ENCODE results near the gene TMEM270.
A peak's percentile ranks its signal among the peaks of the same experiment; 100 is the strongest.
"Not testable (repeated sequence)": the region's sequence is repeated elsewhere in the genome, so short reads cannot be mapped to it uniquely, and the experiment has no call there.

TMEM270 gene, protein sequence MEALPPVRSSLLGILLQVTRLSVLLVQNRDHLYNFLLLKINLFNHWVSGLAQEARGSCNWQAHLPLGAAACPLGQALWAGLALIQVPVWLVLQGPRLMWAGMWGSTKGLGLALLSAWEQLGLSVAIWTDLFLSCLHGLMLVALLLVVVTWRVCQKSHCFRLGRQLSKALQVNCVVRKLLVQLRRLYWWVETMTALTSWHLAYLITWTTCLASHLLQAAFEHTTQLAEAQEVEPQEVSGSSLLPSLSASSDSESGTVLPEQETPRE

DNA sequence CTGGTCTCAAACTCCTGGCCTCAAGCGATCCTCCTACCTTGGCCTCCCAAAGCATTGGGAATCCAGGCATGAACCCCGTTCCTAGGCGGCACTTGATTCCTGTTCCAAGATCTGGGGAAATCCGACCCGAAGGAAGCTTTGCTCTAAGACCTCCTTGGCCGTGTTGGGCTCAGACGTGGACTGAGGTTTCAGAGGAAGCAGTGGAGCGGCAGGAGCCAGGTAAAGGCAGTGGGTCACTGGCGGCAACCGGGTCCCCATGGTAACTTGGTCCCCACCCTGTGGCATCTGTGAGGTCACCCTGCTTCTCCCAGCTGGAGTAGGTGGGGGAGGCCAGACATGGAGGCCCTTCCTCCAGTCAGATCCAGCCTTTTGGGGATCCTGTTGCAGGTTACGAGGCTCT lies at the start of gene TMEM270:
TMEM270 (plus strand) TSS at position 301 of the 400 bp plus-strand sequence; CDS start at position 337, 36 bp downstream.
- DNase-seq = no peak

DNA sequence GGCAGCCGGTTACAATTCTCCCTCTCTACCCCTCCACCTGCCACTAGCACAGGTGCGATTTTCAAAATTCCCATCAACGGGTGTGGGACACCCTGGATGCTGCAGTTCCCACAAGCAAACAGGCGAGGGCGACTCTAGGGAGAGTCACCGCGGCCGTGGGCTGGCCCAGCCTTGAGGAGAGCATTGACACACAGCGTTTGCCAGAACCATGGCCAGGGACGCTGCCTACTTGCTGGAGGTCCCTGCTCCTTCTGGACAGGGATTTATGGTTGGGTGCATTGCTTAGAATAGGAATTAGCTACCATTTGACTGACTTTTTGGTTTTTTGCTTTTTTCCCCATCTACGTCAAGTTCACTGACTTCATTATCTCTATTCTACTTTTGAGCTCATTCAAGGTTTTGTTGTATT lies 49.2 kb upstream of the TMEM270 start:
- no peak for DNase-seq

DNA sequence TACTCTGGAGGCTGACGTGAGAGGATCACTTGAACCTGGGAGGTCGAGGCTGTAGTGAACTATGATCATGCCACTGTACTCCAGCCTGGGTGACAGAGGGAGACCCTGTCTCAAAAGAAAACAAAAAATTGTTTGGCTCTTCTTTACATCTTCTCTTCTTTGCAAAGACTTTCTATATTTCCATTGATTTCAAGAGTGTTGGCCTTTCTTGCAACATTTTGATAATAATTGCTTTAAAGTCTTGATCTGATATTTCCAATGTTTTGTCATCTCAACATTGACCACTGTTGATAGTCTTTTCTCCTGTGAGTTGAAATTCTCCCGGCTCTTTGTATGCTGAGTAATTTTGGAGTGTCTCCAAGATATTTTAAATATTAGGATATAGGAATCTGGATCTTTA lies 48.0 kb upstream of the TMEM270 start:
- no peak for DNase-seq

DNA sequence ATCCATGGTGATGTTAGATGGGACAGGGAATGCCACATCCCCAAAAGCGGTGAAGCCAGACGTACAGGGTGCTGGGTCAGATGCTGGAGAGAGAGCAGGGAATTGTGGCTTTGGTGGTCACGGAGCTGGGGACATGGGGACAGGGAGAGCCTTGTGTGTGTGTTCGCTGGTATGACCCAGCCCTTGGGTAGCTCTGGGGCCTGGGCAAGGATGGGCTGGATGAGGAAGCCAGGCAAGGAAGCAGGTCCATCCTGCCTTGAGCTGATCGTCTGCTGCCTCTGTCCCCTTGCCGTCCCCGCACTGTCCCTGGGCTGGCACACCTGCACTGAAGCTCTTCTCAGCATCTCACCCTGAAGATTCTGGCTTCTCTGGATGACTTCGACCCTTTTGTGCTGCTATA lies 45.5 kb upstream of the TMEM270 start:
- DNase-seq = no peak

DNA sequence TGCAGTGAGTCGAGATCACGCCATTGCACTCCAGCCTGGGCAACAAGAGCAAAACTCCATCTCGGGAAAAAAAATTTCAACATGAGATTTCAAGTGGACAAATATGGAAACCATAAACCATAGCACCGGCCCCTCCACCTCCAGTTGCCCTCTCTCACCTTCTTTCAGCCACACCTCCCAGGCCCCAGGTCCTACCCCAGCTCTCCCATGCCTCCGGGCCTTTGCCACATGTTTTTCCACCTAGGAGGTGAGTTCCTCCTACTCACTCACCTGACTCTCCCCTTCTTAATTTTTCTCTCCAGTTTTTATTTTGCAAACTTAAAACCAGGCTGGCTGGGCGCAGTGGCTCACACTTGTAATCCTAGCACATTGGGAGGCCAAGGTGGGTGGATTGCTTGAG lies 43.8 kb upstream of the TMEM270 start:
- no peak for DNase-seq

DNA sequence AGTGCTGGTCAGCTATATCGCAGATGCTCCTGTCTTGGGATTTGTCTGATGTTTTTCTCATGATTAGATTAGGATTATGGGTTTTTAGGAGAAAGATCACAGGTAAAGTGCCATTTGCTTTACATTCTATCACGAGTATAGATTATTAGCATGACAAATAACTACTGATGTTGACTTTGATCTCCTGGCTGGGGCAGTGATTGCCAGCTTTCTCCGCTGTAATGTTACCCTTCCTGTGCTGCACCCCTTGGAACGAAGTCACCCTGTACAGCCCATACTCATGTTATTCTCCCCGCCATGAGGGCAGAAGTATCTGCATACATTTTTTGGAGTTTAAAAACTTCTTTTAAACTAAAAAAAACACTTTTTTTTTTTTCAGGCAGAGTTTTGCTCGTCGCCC lies 40.9 kb upstream of the TMEM270 start:
- DNase-seq = no peak

DNA sequence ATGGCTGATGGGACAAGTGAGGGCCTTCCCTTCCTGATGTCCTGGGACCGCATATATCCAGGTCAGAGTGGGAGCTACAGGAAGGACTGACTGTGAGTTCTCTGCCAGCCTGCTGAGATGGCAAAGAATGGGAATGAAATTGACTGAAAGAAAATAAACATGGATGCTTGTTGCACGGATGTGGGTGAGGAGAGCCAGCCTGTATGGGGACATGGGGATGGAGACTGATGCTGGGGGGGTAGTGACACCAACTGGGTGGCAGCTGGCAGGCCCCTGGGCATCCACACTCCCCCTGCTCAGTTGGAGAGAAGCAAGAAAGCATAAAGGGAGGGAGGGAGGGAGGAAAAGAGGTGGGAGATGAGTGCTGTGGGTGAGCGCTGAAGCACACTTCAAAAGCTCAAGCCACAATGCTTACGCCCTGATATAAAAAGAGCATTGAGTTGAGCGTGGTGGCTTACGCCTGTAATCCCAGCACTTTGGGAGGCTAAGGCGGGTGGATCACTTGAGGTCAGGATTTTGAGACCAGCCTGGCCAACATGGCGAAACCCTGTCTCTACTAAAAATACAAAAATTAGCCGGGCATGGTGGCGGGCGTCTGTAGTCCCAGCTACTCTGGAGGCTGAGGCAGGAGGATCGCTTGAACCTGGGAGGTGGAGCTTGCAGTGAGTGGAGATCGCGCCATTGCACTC lies 39.2 kb upstream of the TMEM270 start:
- DNase-seq = not testable (repeated sequence)

DNA sequence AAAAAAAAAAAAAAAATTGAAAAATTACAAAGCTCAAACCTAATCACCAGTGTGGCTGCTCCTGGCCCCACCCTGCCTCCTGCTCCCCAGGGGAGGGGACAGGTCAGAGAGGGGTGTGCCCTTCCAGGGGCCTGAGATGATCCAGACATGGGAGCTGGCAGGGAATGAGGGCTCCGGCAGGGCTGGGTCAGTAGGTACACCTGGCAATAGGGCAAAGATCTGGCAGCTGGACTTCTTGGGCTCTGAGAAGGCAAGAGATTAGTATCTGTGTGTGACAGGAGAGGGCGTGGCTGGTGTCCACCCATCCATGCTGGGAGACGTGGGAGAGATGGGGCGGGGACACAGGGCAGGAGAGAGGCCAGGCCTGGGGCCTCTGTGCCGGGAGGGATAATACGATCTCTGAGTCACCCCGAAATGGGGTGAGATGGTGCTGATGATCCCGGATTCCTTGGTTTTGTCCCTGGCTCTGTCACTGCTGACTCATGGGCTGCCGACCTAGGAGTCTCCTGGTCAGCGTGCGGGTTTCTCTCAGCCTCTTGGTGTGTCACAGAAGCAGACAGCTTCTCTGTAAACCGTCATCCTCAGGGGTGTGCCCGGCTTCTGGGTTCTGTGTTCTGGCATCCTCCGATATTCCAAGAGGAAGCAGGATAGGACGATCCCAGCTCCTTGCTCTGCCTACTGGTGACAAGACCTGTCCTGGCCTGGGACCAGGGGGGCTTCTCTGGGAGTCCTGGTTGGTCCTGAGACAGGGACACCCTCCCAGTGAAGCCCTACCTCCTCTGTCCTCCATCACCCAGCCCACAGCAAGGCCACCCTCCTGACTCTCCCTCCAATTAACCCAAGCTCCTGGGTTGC lies 38.4 kb upstream of the TMEM270 start:
- DNase-seq = no peak

DNA sequence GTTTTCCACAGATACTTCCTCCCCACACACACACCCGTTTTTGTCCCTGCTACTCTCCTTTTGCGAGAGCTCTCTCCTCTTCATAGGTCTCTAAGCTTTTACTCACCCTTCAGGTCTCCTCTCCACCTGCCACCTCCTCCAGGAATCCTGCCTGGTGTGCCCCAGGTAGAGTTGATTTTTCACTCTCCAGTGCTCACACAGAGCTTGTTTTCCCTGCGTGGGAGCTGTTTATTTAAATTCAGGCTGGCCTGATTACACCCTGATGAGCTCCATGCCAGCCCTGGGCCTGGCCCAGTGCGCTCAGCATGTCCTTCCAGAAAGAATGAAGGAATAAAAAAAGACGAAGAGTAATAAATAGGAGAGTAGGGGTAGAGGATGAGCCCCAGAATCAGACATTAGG lies 37.7 kb upstream of the TMEM270 start:
- DNase-seq = no peak

DNA sequence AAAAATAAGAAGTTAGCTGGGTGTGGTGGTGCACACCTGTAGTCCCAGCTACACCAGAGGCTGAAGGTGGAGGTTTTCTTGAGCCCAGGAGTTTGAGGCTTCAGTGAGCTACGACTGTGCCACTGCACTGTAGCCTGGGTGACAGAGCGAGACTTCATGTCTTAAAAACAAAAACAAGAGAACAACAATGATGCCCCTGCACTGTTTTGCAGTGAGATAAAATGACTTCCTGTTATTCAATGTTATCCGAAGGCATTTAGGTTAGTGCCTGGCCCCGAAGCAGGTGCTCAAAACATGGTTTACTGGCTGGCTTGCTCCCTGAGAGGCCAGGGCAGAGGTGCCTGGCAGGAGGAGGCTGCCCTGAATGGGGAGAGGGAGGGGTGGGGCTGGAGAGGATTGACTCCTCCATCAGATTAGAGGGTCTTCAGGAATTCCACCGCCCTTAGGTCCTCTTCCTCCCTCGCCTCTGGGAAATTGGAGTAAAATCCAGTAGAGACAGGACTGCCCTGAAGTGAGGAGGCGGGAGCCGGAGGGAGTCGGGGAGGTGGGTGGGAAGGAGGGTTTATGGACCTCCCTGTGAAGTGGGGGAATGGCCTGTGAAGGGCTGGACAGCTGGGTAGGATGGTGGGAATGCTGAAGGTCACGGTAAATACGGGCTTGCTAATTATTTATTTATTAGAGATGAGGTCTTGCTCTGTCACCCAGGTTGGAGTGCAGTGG lies 36.9 kb upstream of the TMEM270 start:
- DNase-seq = no peak

DNA sequence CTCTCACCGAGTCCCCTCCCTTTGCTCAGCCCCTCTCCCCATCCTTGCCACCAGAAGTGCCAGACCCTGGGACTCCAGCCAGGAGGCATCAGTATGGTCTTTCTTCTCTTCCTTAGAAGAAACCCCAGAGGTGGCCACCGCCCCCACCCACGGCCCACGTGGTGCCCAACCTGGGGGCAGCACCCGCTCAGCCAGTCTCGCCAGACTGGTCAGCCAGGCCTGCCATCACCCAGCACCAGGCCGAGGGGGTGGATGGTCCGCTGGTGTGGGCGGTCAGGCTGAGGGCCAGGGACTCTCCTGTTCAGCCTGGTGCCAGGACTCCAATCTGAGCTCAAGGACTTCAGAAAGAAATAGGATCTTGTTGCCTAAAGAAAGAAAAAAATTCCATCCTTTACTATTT lies 36.0 kb upstream of the TMEM270 start:
- no peak for DNase-seq

DNA sequence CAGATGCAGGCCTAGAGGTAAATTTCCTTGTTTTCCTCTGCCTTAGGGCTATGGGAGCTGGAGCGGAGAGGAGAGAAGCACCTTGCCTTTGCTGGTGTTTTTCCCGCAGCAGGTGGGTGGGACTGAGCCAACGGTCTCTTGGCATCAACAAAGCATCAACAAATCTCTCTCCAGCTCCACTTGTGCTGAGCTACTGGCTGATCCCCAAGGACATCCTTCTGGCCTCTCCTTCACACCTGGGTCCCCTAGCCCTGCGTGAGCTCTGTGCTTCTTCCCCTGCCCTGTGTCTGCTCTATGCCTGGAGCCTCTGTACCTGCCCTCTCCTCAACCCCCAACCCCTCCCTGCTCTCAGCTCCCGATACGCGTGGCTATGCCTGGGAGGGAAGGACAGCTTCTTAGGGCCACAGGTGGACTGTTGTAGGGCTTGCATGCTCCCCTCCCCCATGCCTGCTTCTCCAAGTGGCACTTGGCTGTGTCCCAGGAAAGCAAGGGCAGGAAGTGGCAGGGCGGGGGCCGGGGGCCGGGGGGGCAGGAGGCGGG lies 33.3 kb upstream of the TMEM270 start:
- DNase-seq = peak; percentile 5

DNA sequence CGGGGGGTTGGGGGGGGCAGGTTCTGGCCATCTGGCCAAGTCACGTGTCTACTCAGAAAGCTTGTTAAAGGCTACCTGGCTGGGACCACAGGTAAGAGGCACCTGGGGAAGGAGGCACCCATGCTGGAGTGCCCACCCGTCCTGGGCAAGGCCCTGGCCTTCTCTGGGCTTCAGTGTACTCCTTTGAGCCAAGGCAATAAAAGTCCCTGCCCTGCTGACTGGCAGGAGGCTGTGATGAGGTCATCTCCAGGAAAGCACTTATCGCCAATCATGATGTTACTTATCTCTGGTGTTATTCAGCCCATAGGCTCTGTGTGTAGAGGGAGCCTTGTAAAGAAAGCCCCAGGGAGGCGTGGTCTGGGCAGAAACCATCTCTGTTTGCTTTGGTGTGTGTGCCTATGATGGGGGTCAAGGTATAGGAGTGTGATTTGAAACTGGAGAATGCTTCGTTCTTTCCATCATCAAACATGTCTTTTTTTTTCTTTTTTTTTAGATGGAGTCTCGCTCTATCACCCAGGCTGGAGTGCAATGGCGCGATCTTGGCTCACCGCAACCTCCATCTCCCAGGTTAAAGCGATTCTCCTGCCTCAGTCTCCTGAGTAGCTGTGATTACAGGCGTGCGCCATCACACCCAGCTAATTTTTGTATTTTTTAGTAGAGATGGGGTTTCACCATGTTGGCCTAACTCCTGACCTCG lies 32.7 kb upstream of the TMEM270 start:
- DNase-seq = no peak

DNA sequence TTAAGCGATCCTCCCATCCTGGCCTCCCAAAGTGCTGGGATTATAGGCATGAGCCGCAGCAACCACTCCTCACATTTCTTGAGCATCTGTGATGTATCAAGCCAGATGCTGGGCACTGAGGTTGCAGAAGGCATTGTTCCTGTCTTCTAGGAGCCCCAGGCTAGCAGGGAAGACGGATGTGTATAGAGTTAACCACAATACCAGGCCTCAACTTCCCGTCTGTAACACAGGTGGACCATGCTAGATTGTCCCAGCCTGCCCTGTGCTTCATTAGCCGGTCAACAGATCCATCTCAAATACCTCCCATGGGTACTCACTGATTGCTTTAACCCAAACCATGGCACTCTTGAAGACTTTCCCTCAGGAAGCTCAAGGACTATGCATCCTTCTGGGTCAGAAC lies 32.0 kb upstream of the TMEM270 start:
- no peak for DNase-seq

DNA sequence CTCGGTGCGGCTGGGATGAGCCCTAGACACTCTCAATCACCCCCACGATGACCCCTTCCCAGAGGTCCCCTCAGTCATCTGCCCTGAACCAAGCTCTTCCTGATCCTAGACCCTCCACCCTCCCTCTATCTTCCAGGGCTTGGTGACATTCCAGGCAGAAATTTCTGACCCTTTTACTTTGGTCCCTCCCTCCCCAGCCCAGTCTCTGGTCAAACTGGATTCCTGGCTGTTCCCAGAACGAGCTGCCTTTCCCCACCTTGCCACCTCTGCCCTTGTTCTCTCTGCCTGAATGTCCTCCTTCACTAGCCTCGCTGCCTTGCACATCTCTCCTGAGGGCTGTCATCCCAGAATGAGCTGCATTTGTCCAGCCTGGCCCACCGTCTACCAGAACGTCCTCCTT lies 31.5 kb upstream of the TMEM270 start:
- DNase-seq = no peak

DNA sequence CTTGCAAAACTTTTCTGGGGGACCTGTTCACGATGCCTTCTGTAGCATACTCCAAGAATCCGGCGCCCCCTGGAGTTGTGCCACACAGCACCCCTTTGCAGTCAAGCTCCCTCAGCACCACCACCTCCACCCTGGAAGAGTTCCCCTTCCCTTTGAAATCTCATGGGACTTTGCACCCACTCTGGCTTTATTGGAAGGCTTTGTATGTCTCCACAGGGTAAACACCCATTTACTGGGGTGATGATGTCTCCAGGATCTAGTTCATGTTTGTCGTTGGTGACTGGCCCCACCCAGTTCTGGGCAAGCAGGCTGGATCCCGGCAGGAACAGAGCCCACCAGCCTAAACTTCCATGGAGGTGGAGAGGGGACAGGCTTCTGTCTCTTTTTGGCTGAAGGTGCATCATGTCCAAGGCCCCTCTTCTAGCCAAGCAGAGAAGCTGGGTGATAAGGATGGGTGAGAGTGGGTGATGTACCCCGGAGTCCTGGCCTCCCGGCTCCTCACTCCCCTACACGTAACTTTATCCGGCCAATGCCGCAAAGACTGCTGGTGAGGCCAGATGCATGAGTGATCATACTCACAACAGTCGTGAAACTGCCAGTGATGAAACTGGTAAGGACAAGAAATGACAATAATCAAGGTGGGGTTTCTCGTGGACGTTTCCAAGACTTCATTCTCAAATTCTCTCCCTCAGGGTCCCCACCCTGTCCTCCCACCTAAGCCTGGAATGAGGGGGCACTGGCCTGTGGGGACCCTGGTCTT lies 30.9 kb upstream of the TMEM270 start:
- no peak for DNase-seq

DNA sequence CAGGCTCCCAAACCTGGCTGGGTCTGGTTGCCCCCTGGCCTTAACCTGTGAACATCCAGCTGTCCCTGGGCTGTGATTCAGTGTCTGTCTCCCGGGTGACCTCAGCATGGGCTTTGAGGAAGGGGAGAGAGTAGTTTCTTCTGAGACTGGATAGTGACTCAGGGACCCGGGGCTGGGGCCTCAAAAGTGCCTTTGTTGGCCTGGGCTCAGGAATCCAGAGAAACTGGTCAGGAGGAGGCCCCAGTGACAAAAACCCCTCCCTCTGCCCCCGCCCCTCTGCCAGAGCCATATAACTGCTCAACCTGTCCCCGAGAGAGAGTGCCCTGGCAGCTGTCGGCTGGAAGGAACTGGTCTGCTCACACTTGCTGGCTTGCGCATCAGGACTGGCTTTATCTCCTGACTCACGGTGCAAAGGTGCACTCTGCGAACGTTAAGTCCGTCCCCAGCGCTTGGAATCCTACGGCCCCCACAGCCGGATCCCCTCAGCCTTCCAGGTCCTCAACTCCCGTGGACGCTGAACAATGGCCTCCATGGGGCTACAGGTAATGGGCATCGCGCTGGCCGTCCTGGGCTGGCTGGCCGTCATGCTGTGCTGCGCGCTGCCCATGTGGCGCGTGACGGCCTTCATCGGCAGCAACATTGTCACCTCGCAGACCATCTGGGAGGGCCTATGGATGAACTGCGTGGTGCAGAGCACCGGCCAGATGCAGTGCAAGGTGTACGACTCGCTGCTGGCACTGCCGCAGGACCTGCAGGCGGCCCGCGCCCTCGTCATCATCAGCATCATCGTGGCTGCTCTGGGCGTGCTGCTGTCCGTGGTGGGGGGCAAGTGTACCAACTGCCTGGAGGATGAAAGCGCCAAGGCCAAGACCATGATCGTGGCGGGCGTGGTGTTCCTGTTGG lies 30.0 kb upstream of the TMEM270 start, which contains the start of gene CLDN4:
CLDN4 (plus strand) TSS at position 316 of the 903 bp plus-strand sequence; CDS start at position 522, 206 bp downstream.
- DNase-seq = no peak

DNA sequence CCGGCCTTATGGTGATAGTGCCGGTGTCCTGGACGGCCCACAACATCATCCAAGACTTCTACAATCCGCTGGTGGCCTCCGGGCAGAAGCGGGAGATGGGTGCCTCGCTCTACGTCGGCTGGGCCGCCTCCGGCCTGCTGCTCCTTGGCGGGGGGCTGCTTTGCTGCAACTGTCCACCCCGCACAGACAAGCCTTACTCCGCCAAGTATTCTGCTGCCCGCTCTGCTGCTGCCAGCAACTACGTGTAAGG lies 29.4 kb upstream of the TMEM270 start:
- DNase-seq = no peak

DNA sequence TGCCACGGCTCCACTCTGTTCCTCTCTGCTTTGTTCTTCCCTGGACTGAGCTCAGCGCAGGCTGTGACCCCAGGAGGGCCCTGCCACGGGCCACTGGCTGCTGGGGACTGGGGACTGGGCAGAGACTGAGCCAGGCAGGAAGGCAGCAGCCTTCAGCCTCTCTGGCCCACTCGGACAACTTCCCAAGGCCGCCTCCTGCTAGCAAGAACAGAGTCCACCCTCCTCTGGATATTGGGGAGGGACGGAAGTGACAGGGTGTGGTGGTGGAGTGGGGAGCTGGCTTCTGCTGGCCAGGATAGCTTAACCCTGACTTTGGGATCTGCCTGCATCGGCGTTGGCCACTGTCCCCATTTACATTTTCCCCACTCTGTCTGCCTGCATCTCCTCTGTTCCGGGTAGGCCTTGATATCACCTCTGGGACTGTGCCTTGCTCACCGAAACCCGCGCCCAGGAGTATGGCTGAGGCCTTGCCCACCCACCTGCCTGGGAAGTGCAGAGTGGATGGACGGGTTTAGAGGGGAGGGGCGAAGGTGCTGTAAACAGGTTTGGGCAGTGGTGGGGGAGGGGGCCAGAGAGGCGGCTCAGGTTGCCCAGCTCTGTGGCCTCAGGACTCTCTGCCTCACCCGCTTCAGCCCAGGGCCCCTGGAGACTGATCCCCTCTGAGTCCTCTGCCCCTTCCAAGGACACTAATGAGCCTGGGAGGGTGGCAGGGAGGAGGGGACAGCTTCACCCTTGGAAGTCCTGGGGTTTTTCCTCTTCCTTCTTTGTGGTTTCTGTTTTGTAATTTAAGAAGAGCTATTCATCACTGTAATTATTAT lies 28.9 kb upstream of the TMEM270 start:
- no peak for DNase-seq

DNA sequence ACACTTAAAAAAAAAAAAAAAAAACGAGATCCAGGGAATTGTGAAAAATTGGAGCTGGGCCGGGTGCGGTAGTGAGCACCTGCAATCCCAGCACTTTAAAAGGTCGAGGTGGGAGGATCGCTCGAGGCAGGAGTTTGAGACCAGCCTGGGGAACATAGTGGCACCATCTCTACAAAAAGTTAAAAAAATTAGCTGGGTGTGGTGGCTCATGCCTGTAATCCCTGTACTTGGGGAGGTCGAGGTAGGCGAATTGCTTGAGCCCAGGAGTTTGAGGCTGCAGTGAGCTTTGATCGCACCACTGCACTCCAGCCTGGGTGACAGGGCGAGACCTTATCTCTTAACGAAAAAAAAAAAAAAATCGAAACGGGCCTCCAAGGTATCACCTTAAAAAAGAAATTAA lies 28.2 kb upstream of the TMEM270 start:
- DNase-seq = no peak
